Hepatocyte (in vitro differentiated cells): ENCODE results near the gene ORM1.

ENCODE experiments used
- CTCF ChIP-seq: fragments of 200-600 bp; sonication (generic); IDR thresholded peaks from 2 replicates; pipeline ENCODE4 v1.5.1; 2016; ENCODE audit warnings: antibody characterized with exemption, mild to moderate bottlenecking; ENCODE audit not compliant: poor library complexity
- EZH2 ChIP-seq: fragments of 200-600 bp; sonication (generic); IDR thresholded peaks from 2 replicates; pipeline ENCODE4 v1.6.1; 2016; ENCODE audit warnings: antibody characterized with exemption, mild to moderate bottlenecking, borderline replicate concordance
- EZH2phosphoT487 ChIP-seq: fragments of 200-600 bp; sonication (generic); IDR thresholded peaks from one replicate; pipeline ENCODE4 v1.6.1; 2018; ENCODE audit warnings: antibody characterized with exemption, mild to moderate bottlenecking, low read depth, moderate library complexity; ENCODE audit not compliant: unreplicated experiment, severe bottlenecking

DNA sequence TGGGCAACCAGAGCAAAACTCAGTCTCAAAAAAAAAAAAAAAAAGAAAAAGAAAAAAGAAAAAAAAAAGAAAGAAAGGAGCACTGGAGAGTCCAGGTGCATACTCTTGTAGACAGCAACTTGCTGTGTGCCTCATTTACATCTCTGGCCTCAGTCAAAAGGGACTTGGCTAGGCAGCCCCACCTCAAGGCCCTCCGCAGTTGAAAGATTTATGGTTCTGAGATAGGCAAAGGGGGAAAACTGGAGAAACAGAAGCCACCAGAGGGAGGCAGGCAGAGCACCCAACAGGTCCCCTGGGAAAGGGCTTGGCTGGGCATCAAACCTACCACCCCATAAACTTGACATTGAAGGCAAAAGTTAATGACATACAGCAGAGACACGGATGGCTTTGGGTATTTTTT is 12.8 kb downstream of the ORM1 start:
- TF ChIP-seq EZH2 (no peak), CTCF (no peak), EZH2phosphoT487 (no peak)
